K562 (cell line): ENCODE data around the gene KRTAP5-1. TPM values are rescaled to one million over a fixed set of nuclear protein-coding genes. Genes with fewer than 3 reads are reported as not detected.

ENCODE experiments used
- MAZ ChIP-seq, 2 experiments: fragments of 450-650 bp in 1 of 2; sonication (generic) in 1 of 2; formaldehyde crosslinking; IDR thresholded peaks in 1 of 2; conservative IDR thresholded peaks in 1 of 2; 2 replicates each; pipeline versions ENCODE4 v1.4.0 to v1.5.0; 2020; ENCODE audit warnings: mild to moderate bottlenecking in 1 of 2, missing genetic modification reagents in 1 of 2
- SIRT6 ChIP-seq: IDR thresholded peaks from one replicate; pipeline ENCODE4 v1.6.1; 2012; ENCODE audit warnings: low read depth, mild to moderate bottlenecking, control low read depth, inconsistent platforms, low read length, moderate library complexity
- ZNF347 ChIP-seq: fragments of 450-650 bp; formaldehyde crosslinking; IDR thresholded peaks from 2 replicates; pipeline ENCODE4 v1.4.0; 2020; ENCODE audit warnings: low read depth, mild to moderate bottlenecking, moderate library complexity
- ZSCAN32 ChIP-seq: fragments of 450-650 bp; formaldehyde crosslinking; IDR thresholded peaks from 2 replicates; pipeline ENCODE4 v1.4.0; 2020; ENCODE audit warnings: mild to moderate bottlenecking, moderate library complexity
- polyA plus RNA-seq, 8 experiments: library from polyadenylated mRNA; depleted of rRNA in 4 of 8; stranded (reverse) in 5 of 8; unstranded in 3 of 8; fragments of >200 nt; fragmentation: Nextera tagmentation in 2 of 8; fragmentation: Illumina TruSeq in 1 of 8; extraction: Ambion mirVana in 2 of 8; extraction: Trizol in 1 of 8; gene quantifications; 2 replicates each; pipeline versions ENCODE4 v1.2.1 to v1.2.3, GENCODE V29; 2011 to 2014; ENCODE audit warnings: inconsistent platforms in 1 of 8, missing spikeins in 1 of 8
- total RNA-seq, 7 experiments: library from RNA; depleted of rRNA in 6 of 7; stranded (reverse); fragments of >200 nt in 6 of 7; fragmentation: Illumina TruSeq in 2 of 7; extraction: Trizol in 2 of 7; gene quantifications; 2 replicates each; pipeline versions ENCODE4 v1.2.1 to v1.2.3, GENCODE V29; 2011 to 2021; ENCODE audit warnings: low replicate concordance in 1 of 7
- TF ChIP-seq, protein P1 (sequence below), 2 experiments: IDR thresholded peaks; 2 replicates each; pipeline ENCODE4 v1.6.1; 2011; ENCODE audit warnings: borderline replicate concordance in 1 of 2, control low read depth in 1 of 2, low read depth in 1 of 2, low read length in 1 of 2, mild to moderate bottlenecking in 1 of 2, mixed read lengths in 1 of 2, moderate library complexity in 1 of 2; ENCODE audit not compliant: insufficient read depth in 1 of 2, insufficient read length in 1 of 2, poor library complexity in 1 of 2, severe bottlenecking in 1 of 2; ENCODE audit errors: extremely low read depth in 1 of 2
- TF ChIP-seq, protein P2 (sequence below): sonication (generic); formaldehyde crosslinking; IDR thresholded peaks from 2 replicates; pipeline ENCODE4 v1.8.0; 2022; ENCODE audit warnings: mild to moderate bottlenecking, missing genetic modification reagents
- TF ChIP-seq, protein P3 (sequence below), 2 experiments: fragments of 450-650 bp; formaldehyde crosslinking in 1 of 2; IDR thresholded peaks; 2 replicates each; pipeline versions ENCODE4 v1.4.0 to v1.6.1; 2014 to 2020; ENCODE audit warnings: mild to moderate bottlenecking in 2 of 2, borderline replicate concordance in 1 of 2, low read depth in 1 of 2
- TF ChIP-seq, protein P4 (sequence below), 2 experiments: fragments of 450-650 bp; conservative IDR thresholded peaks; 2 replicates each; pipeline ENCODE4 v1.6.1; 2017; ENCODE audit warnings: mild to moderate bottlenecking in 2 of 2, moderate library complexity in 2 of 2

Gene KRTAP5-1
- total and polyA plus RNA-seq, 9 of the 15 experiments (the other 6 are each of a cell fraction or from before 2014, with no cell fraction given), result not detected

DNA sequence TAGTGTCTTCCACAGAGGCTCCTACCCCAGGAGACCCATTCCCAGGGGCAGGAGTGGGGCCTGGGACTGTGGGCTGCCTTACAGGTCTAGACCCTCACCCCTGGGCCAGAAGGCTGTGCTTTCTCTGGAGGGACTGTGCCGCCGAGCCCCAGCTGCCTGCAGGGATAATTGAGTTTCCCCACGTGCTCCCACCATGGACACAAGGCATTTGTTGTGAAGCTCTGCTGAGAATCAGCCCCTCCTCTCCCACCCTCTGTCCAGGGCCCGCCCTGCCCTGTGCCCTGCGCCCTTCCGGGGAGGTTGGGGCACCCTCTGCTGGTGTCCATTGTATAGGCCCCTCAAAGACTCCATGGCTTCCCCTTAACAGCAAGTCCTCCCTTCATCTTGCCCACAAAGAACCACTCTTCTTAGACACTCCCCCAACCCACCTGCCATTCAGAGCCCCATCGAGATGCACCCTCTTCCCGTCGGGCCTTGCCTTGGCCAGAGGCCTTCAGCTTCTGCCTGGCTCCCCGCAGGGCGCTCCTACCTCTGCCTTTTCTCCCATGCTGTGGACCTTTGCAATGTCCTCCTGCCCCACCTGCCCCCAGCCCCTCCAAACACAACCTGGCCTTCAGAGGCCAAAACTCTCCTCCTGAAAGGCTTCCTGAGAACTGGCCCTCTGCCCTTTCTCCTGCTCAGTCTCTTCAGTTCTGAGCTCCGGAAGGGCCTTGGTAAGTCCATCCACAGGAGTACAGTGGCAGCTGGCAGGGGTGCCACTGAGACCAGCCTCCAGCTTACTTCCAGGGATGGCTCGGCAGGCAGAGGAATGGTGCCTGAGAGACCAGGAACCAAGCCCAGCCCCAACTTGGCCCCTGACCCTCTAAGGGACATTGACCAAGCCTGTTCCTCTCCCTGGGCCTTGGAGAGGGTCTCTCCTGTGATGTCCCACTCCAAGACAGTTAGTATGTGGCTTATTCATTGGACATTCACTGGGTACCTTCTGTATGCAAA lies 35.4 kb downstream of the KRTAP5-1 start (continued):
- TF ChIP-seq ZNF347 (CRISPR knock-in tag), result no peak
- TF ChIP-seq, protein P1, sequence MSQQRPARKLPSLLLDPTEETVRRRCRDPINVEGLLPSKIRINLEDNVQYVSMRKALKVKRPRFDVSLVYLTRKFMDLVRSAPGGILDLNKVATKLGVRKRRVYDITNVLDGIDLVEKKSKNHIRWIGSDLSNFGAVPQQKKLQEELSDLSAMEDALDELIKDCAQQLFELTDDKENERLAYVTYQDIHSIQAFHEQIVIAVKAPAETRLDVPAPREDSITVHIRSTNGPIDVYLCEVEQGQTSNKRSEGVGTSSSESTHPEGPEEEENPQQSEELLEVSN (IDR thresholded peaks at IDR 0.05; ENCODE audit: borderline replicate concordance in 1 of 2, extremely low read depth in 1 of 2, insufficient read depth in 1 of 2, insufficient read length in 1 of 2, low read depth in 1 of 2, low read length in 1 of 2, poor library complexity in 1 of 2, severe bottlenecking in 1 of 2), result peak in 1 of 2 experiments; percentile 17
- no peak for TF ChIP-seq ZSCAN32 (CRISPR knock-in tag)
- TF ChIP-seq, protein P2, sequence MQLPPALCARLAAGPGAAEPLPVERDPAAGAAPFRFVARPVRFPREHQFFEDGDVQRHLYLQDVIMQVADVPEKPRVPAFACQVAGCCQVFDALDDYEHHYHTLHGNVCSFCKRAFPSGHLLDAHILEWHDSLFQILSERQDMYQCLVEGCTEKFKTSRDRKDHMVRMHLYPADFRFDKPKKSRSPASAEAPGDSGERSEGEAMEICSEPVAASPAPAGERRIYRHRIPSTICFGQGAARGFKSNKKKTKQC (CRISPR knock-in tag), result no peak
- no peak for TF ChIP-seq SIRT6
- TF ChIP-seq MAZ (CRISPR knock-in tag; conservative IDR thresholded peaks at IDR 0.05 in 1 of 2, IDR thresholded peaks at IDR 0.05 in 1 of 2), result peak in 1 of 2 experiments; percentile 37; a peak in 2 of 4 replicates
- TF ChIP-seq, protein P3, sequence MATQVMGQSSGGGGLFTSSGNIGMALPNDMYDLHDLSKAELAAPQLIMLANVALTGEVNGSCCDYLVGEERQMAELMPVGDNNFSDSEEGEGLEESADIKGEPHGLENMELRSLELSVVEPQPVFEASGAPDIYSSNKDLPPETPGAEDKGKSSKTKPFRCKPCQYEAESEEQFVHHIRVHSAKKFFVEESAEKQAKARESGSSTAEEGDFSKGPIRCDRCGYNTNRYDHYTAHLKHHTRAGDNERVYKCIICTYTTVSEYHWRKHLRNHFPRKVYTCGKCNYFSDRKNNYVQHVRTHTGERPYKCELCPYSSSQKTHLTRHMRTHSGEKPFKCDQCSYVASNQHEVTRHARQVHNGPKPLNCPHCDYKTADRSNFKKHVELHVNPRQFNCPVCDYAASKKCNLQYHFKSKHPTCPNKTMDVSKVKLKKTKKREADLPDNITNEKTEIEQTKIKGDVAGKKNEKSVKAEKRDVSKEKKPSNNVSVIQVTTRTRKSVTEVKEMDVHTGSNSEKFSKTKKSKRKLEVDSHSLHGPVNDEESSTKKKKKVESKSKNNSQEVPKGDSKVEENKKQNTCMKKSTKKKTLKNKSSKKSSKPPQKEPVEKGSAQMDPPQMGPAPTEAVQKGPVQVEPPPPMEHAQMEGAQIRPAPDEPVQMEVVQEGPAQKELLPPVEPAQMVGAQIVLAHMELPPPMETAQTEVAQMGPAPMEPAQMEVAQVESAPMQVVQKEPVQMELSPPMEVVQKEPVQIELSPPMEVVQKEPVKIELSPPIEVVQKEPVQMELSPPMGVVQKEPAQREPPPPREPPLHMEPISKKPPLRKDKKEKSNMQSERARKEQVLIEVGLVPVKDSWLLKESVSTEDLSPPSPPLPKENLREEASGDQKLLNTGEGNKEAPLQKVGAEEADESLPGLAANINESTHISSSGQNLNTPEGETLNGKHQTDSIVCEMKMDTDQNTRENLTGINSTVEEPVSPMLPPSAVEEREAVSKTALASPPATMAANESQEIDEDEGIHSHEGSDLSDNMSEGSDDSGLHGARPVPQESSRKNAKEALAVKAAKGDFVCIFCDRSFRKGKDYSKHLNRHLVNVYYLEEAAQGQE (IDR thresholded peaks at IDR 0.05; ENCODE audit: borderline replicate concordance), result peak; percentile 15; the same call in 1 of the 2 replicates
- TF ChIP-seq, protein P3 (CRISPR knock-in tag; IDR thresholded peaks at IDR 0.05; ENCODE audit: low read depth), result no peak
- TF ChIP-seq, protein P4, sequence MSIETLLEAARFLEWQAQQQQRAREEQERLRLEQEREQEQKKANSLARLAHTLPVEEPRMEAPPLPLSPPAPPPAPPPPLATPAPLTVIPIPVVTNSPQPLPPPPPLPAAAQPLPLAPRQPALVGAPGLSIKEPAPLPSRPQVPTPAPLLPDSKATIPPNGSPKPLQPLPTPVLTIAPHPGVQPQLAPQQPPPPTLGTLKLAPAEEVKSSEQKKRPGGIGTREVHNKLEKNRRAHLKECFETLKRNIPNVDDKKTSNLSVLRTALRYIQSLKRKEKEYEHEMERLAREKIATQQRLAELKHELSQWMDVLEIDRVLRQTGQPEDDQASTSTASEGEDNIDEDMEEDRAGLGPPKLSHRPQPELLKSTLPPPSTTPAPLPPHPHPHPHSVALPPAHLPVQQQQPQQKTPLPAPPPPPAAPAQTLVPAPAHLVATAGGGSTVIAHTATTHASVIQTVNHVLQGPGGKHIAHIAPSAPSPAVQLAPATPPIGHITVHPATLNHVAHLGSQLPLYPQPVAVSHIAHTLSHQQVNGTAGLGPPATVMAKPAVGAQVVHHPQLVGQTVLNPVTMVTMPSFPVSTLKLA (conservative IDR thresholded peaks at IDR 0.05), result 0 out of 4 replicates have a peak, but pooled peaks of 1 of the 2 experiments have one; percentile 21
